ENCODE measurements around the gene LGR4. TPM values are rescaled to one million over a fixed set of nuclear protein-coding genes. Genes with fewer than 3 reads are reported as not detected.

The LGR4 gene
- total and polyA plus RNA-seq, 2 of the 4 experiments (the other 2 are of a cell fraction) = 2.9 to 6.8 TPM

DNA sequence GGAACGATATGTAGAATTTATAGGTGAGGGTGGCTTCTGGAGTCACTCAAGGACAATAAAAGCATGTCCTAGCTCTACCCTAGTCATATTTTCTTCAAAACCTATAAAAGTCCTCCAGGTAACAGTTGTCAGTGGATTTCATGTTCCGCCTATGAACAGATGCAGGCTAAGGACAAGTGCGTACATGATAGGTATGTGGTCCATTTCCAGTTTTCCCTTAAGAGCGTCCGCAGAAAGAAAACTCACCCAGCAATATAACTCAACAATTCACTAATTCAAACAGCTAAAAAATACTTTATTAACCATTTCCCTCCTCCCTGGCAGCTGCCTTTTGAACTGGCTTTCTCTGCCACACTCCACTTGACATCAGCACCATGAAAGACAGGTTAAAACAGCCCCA, 59.4 kb downstream of the LGR4 start:
- H3K9ac ChIP-seq (ENCODE audit: low read depth, low read length) = no peak overlapping the region
- H3K9me1 ChIP-seq (ENCODE audit: insufficient read depth, low read length) = no peaks in the 10 kb centered on the region
- in situ Hi-C loops (cut with MboI; ENCODE audit: low sequenced_read_pairs) (no loop called here), dilution Hi-C loops (cut with HindIII; ENCODE audit: low sequenced_read_pairs, unreplicated experiment) (no loop called here), intact Hi-C loops (cut with micrococcal nuclease) (no loop called here)
- no peak overlapping the region for H3K56ac ChIP-seq (ENCODE audit: extremely low read depth, insufficient read depth, low read length)
- no peak overlapping the region for H2AFZ ChIP-seq (replicated peaks; ENCODE audit: low read length, poor library complexity)
- H4K5ac ChIP-seq (ENCODE audit: low read depth, low read length) = no peak overlapping the region
- no CpG with 5 or more reads among the region's 5 CpGs for WGBS, 2 experiments (ENCODE audit: extremely low coverage in 2 of 2, insufficient read length in 1 of 2)
- H2BK5ac ChIP-seq (ENCODE audit: low read depth, low read length, poor library complexity, severe bottlenecking) = no peak overlapping the region
- no peaks in the 10 kb centered on the region for H3K36me3 ChIP-seq (ENCODE audit: control insufficient read depth, insufficient read depth, low read length)
- TF ChIP-seq CEBPB (IDR thresholded peaks at IDR 0.05; ENCODE audit: low read depth, low read length) (no peak), RAD21 (IDR thresholded peaks at IDR 0.05; ENCODE audit: low read length) (no peak), CHD1 (IDR thresholded peaks at IDR 0.05; ENCODE audit: low read depth, low read length) (no peak), MAZ (IDR thresholded peaks at IDR 0.05; ENCODE audit: borderline replicate concordance, low read depth, low read length) (no peak), RCOR1 (IDR thresholded peaks at IDR 0.05; ENCODE audit: insufficient replicate concordance, low read length) (no peak), SMC3 (IDR thresholded peaks at IDR 0.05; ENCODE audit: low read depth, low read length) (no peak), POLR2A (IDR thresholded peaks at IDR 0.05; ENCODE audit: low read depth, low read length) (no peak), RFX5 (IDR thresholded peaks at IDR 0.05; ENCODE audit: low read depth, low read length) (no peak), MXI1 (IDR thresholded peaks at IDR 0.05; ENCODE audit: borderline replicate concordance, low read depth, low read length) (no peak)
- TF ChIP-seq, protein P1, sequence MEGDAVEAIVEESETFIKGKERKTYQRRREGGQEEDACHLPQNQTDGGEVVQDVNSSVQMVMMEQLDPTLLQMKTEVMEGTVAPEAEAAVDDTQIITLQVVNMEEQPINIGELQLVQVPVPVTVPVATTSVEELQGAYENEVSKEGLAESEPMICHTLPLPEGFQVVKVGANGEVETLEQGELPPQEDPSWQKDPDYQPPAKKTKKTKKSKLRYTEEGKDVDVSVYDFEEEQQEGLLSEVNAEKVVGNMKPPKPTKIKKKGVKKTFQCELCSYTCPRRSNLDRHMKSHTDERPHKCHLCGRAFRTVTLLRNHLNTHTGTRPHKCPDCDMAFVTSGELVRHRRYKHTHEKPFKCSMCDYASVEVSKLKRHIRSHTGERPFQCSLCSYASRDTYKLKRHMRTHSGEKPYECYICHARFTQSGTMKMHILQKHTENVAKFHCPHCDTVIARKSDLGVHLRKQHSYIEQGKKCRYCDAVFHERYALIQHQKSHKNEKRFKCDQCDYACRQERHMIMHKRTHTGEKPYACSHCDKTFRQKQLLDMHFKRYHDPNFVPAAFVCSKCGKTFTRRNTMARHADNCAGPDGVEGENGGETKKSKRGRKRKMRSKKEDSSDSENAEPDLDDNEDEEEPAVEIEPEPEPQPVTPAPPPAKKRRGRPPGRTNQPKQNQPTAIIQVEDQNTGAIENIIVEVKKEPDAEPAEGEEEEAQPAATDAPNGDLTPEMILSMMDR (conservative IDR thresholded peaks at IDR 0.05; ENCODE audit: low read depth, low read length) = no peak
- TF ChIP-seq, protein P2, sequence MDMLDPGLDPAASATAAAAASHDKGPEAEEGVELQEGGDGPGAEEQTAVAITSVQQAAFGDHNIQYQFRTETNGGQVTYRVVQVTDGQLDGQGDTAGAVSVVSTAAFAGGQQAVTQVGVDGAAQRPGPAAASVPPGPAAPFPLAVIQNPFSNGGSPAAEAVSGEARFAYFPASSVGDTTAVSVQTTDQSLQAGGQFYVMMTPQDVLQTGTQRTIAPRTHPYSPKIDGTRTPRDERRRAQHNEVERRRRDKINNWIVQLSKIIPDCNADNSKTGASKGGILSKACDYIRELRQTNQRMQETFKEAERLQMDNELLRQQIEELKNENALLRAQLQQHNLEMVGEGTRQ (IDR thresholded peaks at IDR 0.05; ENCODE audit: low read depth, low read length) = no peak
- H4K20me1 ChIP-seq (ENCODE audit: insufficient read depth, low read length) = no peaks in the 10 kb centered on the region
- no peak overlapping the region for H2AK5ac ChIP-seq (ENCODE audit: low read depth, low read length)
- H3K18ac ChIP-seq (ENCODE audit: low read depth, low read length) = no peak overlapping the region
- no peak overlapping the region for H2BK15ac ChIP-seq (ENCODE audit: low read depth, low read length)
- no peak overlapping the region for H4K91ac ChIP-seq (ENCODE audit: insufficient read depth, low read depth, low read length)
- POLR2A ChIA-PET (ENCODE audit: unreplicated experiment) = no interaction called here
- CTCF ChIA-PET = interaction anchor here (0.5 to 1.1 kb wide), 3 partner anchors 12 to 38 kb away, joined by 3 to 4 read pairs (median 3); no protein-coding TSS in a partner anchor
- H3K4me2 ChIP-seq (ENCODE audit: low read depth, low read length) = no peak overlapping the region
- H3K4me1 ChIP-seq (ENCODE audit: control insufficient read depth, insufficient read depth, low read length) = no peaks in the 10 kb centered on the region
- H3K4me3 ChIP-seq (ENCODE audit: insufficient read depth, low read depth, low read length) = no peak overlapping the region
- H2AK9ac ChIP-seq (replicated peaks; ENCODE audit: low read depth, low read length, poor library complexity) = no peak overlapping the region
- H3K14ac ChIP-seq (replicated peaks; ENCODE audit: low read depth, low read length) = no peak overlapping the region
- ATAC-seq (ENCODE audit: low read depth) (no peak), DNase-seq (no peak)
- H3K23ac ChIP-seq (ENCODE audit: low read depth, low read length) = no peak overlapping the region
- no TSS peak for BruUV-seq (replicated peaks)
- no peak overlapping the region for H2BK20ac ChIP-seq (ENCODE audit: low read depth, low read length)
- H3K27ac ChIP-seq (ENCODE audit: insufficient read depth, low read length) = no peak overlapping the region
- no peaks in the 10 kb centered on the region for H3K9me3 ChIP-seq (ENCODE audit: control insufficient read depth, insufficient read depth, low read length)
- no peak overlapping the region for H2BK120ac ChIP-seq (ENCODE audit: low read depth, low read length)
- H4K8ac ChIP-seq (ENCODE audit: low read depth in 2 of 2, low read length in 2 of 2) = no peak overlapping the region
- no peak overlapping the region for H3K4ac ChIP-seq (ENCODE audit: low read depth, low read length)
- 0 out of 4 replicates have a peak, but pooled peaks cover 0 to 5% of the 10 kb centered on the region in 2 experiments for H3K79me1 ChIP-seq (ENCODE audit: low read depth in 1 of 2, low read length in 2 of 2)
- H3K27me3 ChIP-seq (ENCODE audit: control insufficient read depth, insufficient read depth, low read length) = no peaks in the 10 kb centered on the region

Measured in IMR-90 (cell line).